Nephron progenitor cell (in vitro differentiated cells): ENCODE results near the gene TMEM184A.

ENCODE experiments used
- DNase-seq: peaks from one replicate; pipeline ENCODE4 v3.0.0; 2021
- H3K27ac Mint-ChIP-seq: 2 replicates; pipeline ENCODE4 v1.8.0; 2021; ENCODE audit warnings: mild to moderate bottlenecking, moderate library complexity, mixed read lengths
- H3K27me3 Mint-ChIP-seq: 2 replicates; pipeline ENCODE4 v1.8.0; 2021; ENCODE audit warnings: mild to moderate bottlenecking, low read depth, mixed read lengths; ENCODE audit not compliant: poor library complexity
- H3K36me3 Mint-ChIP-seq: 2 replicates; pipeline ENCODE4 v1.8.0; 2021; ENCODE audit warnings: low read depth, mixed read lengths
- H3K4me1 Mint-ChIP-seq: 2 replicates; pipeline ENCODE4 v1.8.0; 2021; ENCODE audit warnings: mixed read lengths
- H3K4me3 Mint-ChIP-seq: 2 replicates; pipeline ENCODE4 v1.8.0; 2021; ENCODE audit warnings: mild to moderate bottlenecking, moderate library complexity, mixed read lengths
- H3K9me3 Mint-ChIP-seq: 2 replicates; pipeline ENCODE4 v1.8.0; 2021; ENCODE audit warnings: mild to moderate bottlenecking, moderate library complexity, mixed read lengths
- TF ChIP-seq, protein P1 (sequence below): fragments of 200-600 bp; sonication (generic); IDR thresholded peaks from 2 replicates; pipeline ENCODE4 v1.5.0; 2021; ENCODE audit warnings: antibody characterized with exemption

TMEM184A gene

GRCh38 chr7:1548438-1548831 lies 7.6 kb downstream of the TMEM184A start:
- Mint-ChIP-seq H3K27ac (no peak overlapping the region), H3K4me3 (no peak overlapping the region), H3K36me3 (no peaks in the 10 kb centered on the region), H3K4me1 (peaks cover 8% of the 10 kb centered on the region), H3K9me3 (no peaks in the 10 kb centered on the region), H3K27me3 (peaks cover 4% of the 10 kb centered on the region)
- no peak for DNase-seq
- TF ChIP-seq, protein P1, sequence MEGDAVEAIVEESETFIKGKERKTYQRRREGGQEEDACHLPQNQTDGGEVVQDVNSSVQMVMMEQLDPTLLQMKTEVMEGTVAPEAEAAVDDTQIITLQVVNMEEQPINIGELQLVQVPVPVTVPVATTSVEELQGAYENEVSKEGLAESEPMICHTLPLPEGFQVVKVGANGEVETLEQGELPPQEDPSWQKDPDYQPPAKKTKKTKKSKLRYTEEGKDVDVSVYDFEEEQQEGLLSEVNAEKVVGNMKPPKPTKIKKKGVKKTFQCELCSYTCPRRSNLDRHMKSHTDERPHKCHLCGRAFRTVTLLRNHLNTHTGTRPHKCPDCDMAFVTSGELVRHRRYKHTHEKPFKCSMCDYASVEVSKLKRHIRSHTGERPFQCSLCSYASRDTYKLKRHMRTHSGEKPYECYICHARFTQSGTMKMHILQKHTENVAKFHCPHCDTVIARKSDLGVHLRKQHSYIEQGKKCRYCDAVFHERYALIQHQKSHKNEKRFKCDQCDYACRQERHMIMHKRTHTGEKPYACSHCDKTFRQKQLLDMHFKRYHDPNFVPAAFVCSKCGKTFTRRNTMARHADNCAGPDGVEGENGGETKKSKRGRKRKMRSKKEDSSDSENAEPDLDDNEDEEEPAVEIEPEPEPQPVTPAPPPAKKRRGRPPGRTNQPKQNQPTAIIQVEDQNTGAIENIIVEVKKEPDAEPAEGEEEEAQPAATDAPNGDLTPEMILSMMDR = no peak

GRCh38 chr7:1547777-1548437 lies 8.1 kb downstream of the TMEM184A start:
- Mint-ChIP-seq H3K4me3 (no peak overlapping the region), H3K27ac (no peak overlapping the region), H3K4me1 (peaks cover 12% of the 10 kb centered on the region), H3K36me3 (no peaks in the 10 kb centered on the region), H3K27me3 (peaks cover 4% of the 10 kb centered on the region), H3K9me3 (no peaks in the 10 kb centered on the region)
- TF ChIP-seq, protein P1 = no peak
- DNase-seq = no peak

GRCh38 chr7:1546909-1547776 lies 8.9 kb downstream of the TMEM184A start:
- TF ChIP-seq, protein P1 = no peak
- no peak for DNase-seq
- H3K27me3 Mint-ChIP-seq = peaks cover 4% of the 10 kb centered on the region
- H3K9me3 Mint-ChIP-seq = no peaks in the 10 kb centered on the region
- no peak overlapping the region for H3K4me3 Mint-ChIP-seq
- H3K27ac Mint-ChIP-seq = no peak overlapping the region
- no peaks in the 10 kb centered on the region for H3K36me3 Mint-ChIP-seq
- H3K4me1 Mint-ChIP-seq = peaks cover 20% of the 10 kb centered on the region

- no peak for DNase-seq
- H3K27me3 Mint-ChIP-seq = peaks cover 4% of the 10 kb centered on the region
- no peaks in the 10 kb centered on the region for H3K9me3 Mint-ChIP-seq
- peaks cover 23% of the 10 kb centered on the region for H3K4me1 Mint-ChIP-seq
- no peak overlapping the region for H3K27ac Mint-ChIP-seq
- H3K4me3 Mint-ChIP-seq = no peak overlapping the region
- H3K36me3 Mint-ChIP-seq = no peaks in the 10 kb centered on the region
- TF ChIP-seq, protein P1 = no peak
These were observed 9.6 kb downstream of the TMEM184A start for GRCh38 chr7:1546274-1546908.

- H3K4me1 Mint-ChIP-seq = peaks cover 23% of the 10 kb centered on the region
- H3K27ac Mint-ChIP-seq = no peak overlapping the region
- TF ChIP-seq, protein P1 = no peak
- peaks cover 4% of the 10 kb centered on the region for H3K27me3 Mint-ChIP-seq
- no peak for DNase-seq
- no peaks in the 10 kb centered on the region for H3K9me3 Mint-ChIP-seq
- no peak overlapping the region for H3K4me3 Mint-ChIP-seq
- no peaks in the 10 kb centered on the region for H3K36me3 Mint-ChIP-seq
These were observed 10.4 kb downstream of the TMEM184A start for GRCh38 chr7:1545417-1546246.
